ENCODE results near the gene DHX30. TPM values are rescaled to one million over a fixed set of nuclear protein-coding genes. Genes with fewer than 3 reads are reported as not detected.
"Not testable (repeated sequence)": the region's sequence is repeated elsewhere in the genome, so short reads cannot be mapped to it uniquely, and the experiment has no call there.

DHX30 gene
- polyA plus RNA-seq, 1 donor: 44.5 TPM

DNA sequence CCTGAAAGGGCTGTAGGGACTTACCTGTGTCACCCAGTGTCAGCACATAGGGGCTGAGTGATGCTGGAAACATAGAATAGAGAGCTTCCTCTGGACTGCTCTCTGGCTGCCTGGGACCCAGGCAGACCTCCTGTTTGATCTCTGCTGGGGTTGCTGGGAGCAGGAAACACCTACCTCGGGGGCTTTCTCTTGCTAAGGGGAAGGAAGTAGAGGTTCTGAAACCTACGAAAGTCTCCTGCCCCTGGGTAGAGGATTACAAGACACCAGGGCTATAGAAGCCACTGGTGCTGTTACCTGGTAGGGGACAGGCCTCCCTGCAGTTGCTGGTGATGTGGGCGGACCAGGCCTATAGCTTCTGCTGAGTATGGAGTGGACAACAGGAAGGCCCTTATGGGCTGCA, 81.7 kb downstream of the DHX30 start:
- no peaks in the 10 kb centered on the region for H3K4me1 ChIP-seq (ENCODE audit: control insufficient read depth, insufficient read depth, low read length)
- H3K27me3 ChIP-seq (ENCODE audit: control insufficient read depth, insufficient read depth, low read length): no peaks in the 10 kb centered on the region
- DNase-seq: no peak
- peaks cover 7% of the 10 kb centered on the region for H3K9me3 ChIP-seq (ENCODE audit: control insufficient read depth, low read depth, low read length)
- no peak overlapping the region for H3K4me3 ChIP-seq (ENCODE audit: low read length)
- no peak overlapping the region for H3K27ac ChIP-seq (ENCODE audit: low read length)
- WGBS (ENCODE audit: insufficient coverage, low lambda C conversion rate): no CpG with 5 or more reads among the region's 3 CpGs
- peaks cover 5% of the 10 kb centered on the region for H3K36me3 ChIP-seq (ENCODE audit: control insufficient read depth, insufficient read depth, low read length)

DNA sequence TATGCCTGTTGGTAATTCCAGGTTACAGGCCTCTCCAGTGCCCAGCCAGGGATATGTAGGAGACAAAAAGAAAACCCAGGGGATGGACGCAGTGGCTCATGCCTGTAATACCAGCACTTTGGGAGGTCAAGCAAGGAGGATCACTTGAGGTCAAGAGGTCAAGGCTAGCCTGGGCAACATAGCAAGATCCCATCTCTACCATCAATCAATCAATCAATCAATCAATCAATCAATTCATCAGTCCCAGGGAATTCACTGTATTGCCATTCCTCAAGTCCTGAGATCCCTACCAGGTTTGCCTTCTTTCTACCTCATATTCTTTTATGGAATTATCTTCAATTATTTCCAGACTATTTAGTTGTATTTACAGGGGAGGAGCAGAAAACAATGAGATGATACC, 82.2 kb downstream of the DHX30 start:
- no peak for DNase-seq
- no CpG with 5 or more reads among the region's 1 CpG for WGBS (ENCODE audit: insufficient coverage, low lambda C conversion rate)
- Histone ChIP-seq H3K36me3 (ENCODE audit: control insufficient read depth, insufficient read depth, low read length) (peaks cover 6% of the 10 kb centered on the region), H3K4me1 (ENCODE audit: control insufficient read depth, insufficient read depth, low read length) (no peaks in the 10 kb centered on the region), H3K27ac (ENCODE audit: low read length) (no peak overlapping the region), H3K27me3 (ENCODE audit: control insufficient read depth, insufficient read depth, low read length) (no peaks in the 10 kb centered on the region), H3K9me3 (ENCODE audit: control insufficient read depth, low read depth, low read length) (peaks cover 7% of the 10 kb centered on the region), H3K4me3 (ENCODE audit: low read length) (no peak overlapping the region)

DNA sequence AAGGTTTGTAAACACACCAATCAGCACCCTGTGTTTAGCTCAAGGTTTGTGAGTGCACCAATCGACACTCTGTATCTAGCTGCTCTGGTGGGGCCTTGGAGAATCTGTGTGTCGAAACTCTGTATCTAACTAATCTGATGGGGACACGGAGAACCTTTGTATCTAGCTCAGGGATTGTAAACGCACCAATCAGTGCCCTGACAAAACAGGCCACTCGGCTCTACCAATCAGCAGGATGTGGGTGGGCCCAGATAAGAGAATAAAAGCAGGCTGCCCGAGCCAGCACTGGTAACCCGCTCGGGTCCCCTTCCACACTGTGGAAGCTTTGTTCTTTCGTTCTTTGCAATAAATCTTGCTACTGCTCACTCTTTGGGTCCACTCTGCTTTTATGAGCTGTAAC, 85.1 kb downstream of the DHX30 start:
- not testable (repeated sequence) for H3K27ac ChIP-seq (ENCODE audit: low read length); H3K27me3 ChIP-seq (ENCODE audit: control insufficient read depth, insufficient read depth, low read length); DNase-seq; H3K4me1 ChIP-seq (ENCODE audit: control insufficient read depth, insufficient read depth, low read length); H3K9me3 ChIP-seq (ENCODE audit: control insufficient read depth, low read depth, low read length); H3K4me3 ChIP-seq (ENCODE audit: low read length)
- no CpG with 5 or more reads among the region's 9 CpGs for WGBS (ENCODE audit: insufficient coverage, low lambda C conversion rate)
- H3K36me3 ChIP-seq (ENCODE audit: control insufficient read depth, insufficient read depth, low read length): peaks cover 25% of the 10 kb centered on the region

DNA sequence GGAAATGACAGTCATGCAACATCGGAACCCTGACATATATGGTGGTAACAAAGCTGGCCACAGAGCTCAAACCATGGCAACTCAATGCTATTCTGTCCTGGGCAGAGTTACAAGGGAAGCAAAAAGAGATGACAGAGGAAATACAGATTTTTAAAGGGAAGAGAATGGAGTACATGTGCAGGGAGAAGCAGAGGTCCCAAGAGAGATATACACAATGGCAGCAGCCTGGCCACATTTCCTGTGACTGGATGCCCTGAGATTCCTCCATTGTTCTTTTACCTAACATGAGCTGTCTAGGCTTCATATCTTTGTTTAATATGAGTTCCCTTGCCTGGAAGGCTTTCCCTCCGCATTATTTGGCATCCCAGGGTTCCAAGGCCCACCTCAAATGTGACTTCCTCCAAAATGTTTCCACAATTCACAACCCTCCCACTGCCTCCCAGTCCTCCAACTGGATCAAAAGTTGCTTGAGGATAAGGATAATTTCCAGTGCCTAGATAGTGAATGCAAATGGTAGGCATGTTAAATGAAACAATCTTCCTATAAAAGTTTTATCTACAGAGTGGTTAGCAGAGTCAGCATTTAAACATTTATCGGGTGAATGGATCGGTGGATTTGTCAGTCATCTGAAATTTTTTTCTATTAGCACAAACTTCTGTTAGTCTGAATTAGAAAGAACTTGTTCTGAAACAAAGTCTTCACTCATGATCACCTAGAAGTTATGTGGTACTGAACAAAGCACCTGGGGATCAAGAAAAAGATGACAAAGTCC, 86.2 kb downstream of the DHX30 start:
- no peak overlapping the region for H3K27ac ChIP-seq (ENCODE audit: low read length)
- 100% methylated on average over 3 of the region's 4 CpGs for WGBS (ENCODE audit: insufficient coverage, low lambda C conversion rate)
- DNase-seq: no peak
- peaks cover 25% of the 10 kb centered on the region for H3K36me3 ChIP-seq (ENCODE audit: control insufficient read depth, insufficient read depth, low read length)
- H3K4me3 ChIP-seq (ENCODE audit: low read length): no peak overlapping the region
- H3K4me1 ChIP-seq (ENCODE audit: control insufficient read depth, insufficient read depth, low read length): no peaks in the 10 kb centered on the region
- peaks cover 7% of the 10 kb centered on the region for H3K9me3 ChIP-seq (ENCODE audit: control insufficient read depth, low read depth, low read length)
- no peaks in the 10 kb centered on the region for H3K27me3 ChIP-seq (ENCODE audit: control insufficient read depth, insufficient read depth, low read length)

DNA sequence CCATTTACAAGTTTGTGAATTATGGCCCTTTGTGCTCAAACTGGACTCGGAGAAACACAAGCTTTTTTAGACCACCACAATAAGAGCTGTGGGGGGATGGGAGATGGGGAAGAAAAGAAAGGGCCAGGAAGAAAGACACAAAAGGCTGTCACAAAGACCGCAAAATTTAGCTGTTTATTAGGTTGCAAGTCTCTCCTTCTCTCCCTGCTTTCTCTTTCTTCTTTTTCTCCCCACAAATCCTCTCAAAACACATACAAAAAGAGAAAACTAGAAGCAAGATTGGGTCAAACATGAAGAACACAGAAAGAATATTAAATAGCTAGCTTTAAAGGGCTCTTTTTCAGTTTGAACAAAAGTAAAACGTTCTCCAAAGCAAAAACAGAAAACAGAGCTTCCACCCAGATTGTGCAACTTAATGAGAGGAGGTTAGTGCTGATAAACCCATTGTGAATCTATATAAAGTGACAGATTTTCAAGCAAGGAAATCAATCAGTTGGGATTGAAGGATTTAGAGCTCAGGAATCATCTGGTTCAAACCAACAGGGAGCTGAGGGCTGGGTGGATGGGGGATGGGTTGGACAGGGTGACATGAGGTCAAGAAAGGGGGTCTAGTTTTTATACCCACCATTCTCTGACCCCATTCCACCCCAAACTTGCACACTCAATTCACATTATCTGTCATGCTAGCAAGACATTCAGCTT, 87.3 kb downstream of the DHX30 start:
- Histone ChIP-seq H3K27ac (ENCODE audit: low read length) (no peak overlapping the region), H3K4me3 (ENCODE audit: low read length) (no peak overlapping the region), H3K4me1 (ENCODE audit: control insufficient read depth, insufficient read depth, low read length) (no peaks in the 10 kb centered on the region), H3K36me3 (ENCODE audit: control insufficient read depth, insufficient read depth, low read length) (peaks cover 23% of the 10 kb centered on the region), H3K9me3 (ENCODE audit: control insufficient read depth, low read depth, low read length) (peaks cover 5% of the 10 kb centered on the region), H3K27me3 (ENCODE audit: control insufficient read depth, insufficient read depth, low read length) (no peaks in the 10 kb centered on the region)
- 100% methylated on average over 1 of the region's 3 CpGs for WGBS (ENCODE audit: insufficient coverage, low lambda C conversion rate)
- no peak for DNase-seq

DNA sequence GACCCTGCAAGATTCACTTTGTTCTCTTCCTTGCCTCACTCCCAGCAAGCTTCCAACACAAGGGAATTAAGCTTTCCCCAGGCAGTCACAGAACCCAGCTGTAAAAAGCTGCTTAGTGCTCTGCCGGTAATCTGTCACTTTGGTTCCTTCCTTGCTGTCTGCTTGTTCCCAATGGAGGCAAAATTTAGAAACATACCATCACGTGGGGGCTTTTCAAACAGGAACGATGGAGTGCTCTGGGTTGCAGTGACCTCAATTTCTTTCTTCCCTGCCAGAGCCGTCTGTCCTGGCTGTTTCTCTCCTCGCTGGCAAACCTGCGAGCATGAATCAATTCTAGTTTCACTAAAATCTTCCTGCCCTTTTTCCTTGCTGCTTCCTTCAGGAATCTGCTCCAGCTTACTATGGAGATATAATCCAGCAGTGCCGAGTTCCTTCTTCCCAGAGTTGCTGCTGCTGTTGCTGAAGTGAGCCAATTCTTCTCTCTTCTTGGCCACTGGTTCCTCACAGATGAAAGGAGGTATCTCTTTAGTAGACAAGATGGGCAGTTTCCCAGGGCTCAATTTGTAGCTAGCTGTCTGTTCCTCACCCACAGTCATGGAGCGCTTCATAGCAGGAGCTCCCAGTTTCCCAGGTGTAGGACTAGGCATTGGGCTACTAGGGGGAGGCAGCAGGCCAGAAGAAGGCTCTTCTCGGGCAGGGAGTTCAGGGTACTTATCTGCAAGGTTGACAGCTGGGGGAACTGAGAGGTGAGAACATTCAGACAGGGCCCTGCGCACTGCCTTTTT, 88.1 kb downstream of the DHX30 start:
- no CpG with 5 or more reads among the region's 10 CpGs for WGBS (ENCODE audit: insufficient coverage, low lambda C conversion rate)
- H3K27me3 ChIP-seq (ENCODE audit: control insufficient read depth, insufficient read depth, low read length): no peaks in the 10 kb centered on the region
- no peak overlapping the region for H3K4me3 ChIP-seq (ENCODE audit: low read length)
- H3K9me3 ChIP-seq (ENCODE audit: control insufficient read depth, low read depth, low read length): peaks cover 5% of the 10 kb centered on the region
- DNase-seq: peak; percentile 30 to 35
- no peaks in the 10 kb centered on the region for H3K4me1 ChIP-seq (ENCODE audit: control insufficient read depth, insufficient read depth, low read length)
- H3K27ac ChIP-seq (ENCODE audit: low read length): peak overlapping the region; percentile 40
- peaks cover 25% of the 10 kb centered on the region for H3K36me3 ChIP-seq (ENCODE audit: control insufficient read depth, insufficient read depth, low read length)

DNA sequence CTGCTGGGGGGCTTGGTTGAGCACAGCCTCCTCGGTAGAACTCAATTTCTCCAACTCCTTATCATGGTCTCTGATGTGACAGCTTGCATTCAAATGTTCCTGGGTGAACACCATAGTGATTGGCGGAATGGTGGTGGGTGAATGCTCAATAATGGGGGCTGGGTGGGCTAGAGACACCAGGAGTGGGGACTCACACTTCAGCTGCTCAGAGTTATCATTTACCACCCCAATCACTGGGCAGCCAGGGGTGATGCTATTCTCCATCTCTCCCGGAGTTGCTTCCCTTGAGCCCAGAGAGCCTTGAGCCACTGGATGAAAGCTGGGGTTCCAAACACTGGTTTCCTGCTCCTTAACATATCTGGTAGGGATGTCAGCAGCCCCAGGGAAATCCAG, 88.7 kb downstream of the DHX30 start:
- Histone ChIP-seq H3K27ac (ENCODE audit: low read length) (peak overlapping the region; percentile 40), H3K4me3 (ENCODE audit: low read length) (no peak overlapping the region), H3K9me3 (ENCODE audit: control insufficient read depth, low read depth, low read length) (peaks cover 5% of the 10 kb centered on the region), H3K4me1 (ENCODE audit: control insufficient read depth, insufficient read depth, low read length) (no peaks in the 10 kb centered on the region), H3K36me3 (ENCODE audit: control insufficient read depth, insufficient read depth, low read length) (peaks cover 25% of the 10 kb centered on the region), H3K27me3 (ENCODE audit: control insufficient read depth, insufficient read depth, low read length) (no peaks in the 10 kb centered on the region)
- WGBS (ENCODE audit: insufficient coverage, low lambda C conversion rate): no CpG with 5 or more reads among the region's 3 CpGs
- no peak for DNase-seq

DNA sequence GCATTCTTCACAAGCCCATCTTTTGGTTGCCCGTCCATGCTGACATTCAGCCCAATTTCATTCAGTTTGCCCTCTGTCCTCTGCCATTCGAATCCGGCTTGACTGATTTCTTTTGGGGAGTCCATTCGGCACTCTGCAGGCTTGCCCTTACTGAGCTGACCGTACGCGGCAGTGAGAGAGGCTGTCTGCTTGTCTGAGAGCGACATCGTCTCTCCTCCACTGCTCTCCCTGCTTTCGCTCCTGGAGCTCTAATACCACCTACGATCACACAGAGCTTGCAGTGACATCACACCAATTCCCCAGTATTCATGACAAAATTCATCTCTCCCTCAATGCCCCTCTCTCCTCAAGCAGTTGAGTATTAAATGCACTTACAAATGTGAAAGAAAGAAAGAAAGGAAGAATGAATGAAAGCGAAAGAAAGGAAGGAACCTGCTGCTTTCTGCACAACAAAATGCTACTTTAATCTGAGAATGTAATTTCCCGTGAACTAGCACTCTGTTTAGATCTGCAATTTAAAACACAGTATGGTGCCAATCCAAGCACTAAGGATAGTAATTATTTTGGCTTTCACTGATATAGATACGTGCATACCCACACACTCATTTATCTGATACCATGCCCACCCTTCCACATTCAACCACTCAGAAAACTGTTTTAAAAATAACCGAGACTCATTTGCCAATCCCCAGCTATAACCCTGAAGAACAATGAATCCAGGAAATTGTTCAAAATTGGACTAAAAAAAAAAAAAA, 89.5 kb downstream of the DHX30 start:
- H3K36me3 ChIP-seq (ENCODE audit: control insufficient read depth, insufficient read depth, low read length): peaks cover 25% of the 10 kb centered on the region
- 94% methylated on average over 3 of the region's 15 CpGs for WGBS (ENCODE audit: insufficient coverage, low lambda C conversion rate)
- H3K4me3 ChIP-seq (ENCODE audit: low read length): no peak overlapping the region
- H3K27ac ChIP-seq (ENCODE audit: low read length): no peak overlapping the region
- H3K27me3 ChIP-seq (ENCODE audit: control insufficient read depth, insufficient read depth, low read length): no peaks in the 10 kb centered on the region
- no peaks in the 10 kb centered on the region for H3K9me3 ChIP-seq (ENCODE audit: control insufficient read depth, low read depth, low read length)
- no peak for DNase-seq
- H3K4me1 ChIP-seq (ENCODE audit: control insufficient read depth, insufficient read depth, low read length): no peaks in the 10 kb centered on the region

DNA sequence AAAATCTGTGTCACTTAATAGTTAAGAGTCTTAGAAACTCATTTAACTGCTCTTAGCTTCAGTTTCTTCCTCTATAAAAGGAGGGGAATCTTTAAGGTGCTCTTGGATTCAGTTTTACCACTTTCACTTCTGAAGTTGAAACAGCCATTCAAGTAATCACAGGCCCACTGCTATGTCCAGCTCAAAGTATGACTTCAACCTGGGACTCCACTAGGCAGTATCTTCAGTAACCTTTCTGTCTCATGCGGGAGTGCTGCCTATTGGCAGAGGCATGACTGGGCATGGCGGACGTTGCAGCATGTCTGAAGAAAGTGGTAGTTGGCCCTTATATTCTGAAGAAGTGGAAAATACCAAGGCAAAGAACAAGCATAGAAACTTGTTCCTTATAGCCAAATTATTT, 92.3 kb downstream of the DHX30 start:
- peaks cover 21% of the 10 kb centered on the region for H3K36me3 ChIP-seq (ENCODE audit: control insufficient read depth, insufficient read depth, low read length)
- no CpG with 5 or more reads among the region's 3 CpGs for WGBS (ENCODE audit: insufficient coverage, low lambda C conversion rate)
- no peaks in the 10 kb centered on the region for H3K9me3 ChIP-seq (ENCODE audit: control insufficient read depth, low read depth, low read length)
- H3K4me1 ChIP-seq (ENCODE audit: control insufficient read depth, insufficient read depth, low read length): peaks cover 5% of the 10 kb centered on the region
- no peak overlapping the region for H3K4me3 ChIP-seq (ENCODE audit: low read length)
- no peaks in the 10 kb centered on the region for H3K27me3 ChIP-seq (ENCODE audit: control insufficient read depth, insufficient read depth, low read length)
- no peak overlapping the region for H3K27ac ChIP-seq (ENCODE audit: low read length)
- no peak for DNase-seq

DNA sequence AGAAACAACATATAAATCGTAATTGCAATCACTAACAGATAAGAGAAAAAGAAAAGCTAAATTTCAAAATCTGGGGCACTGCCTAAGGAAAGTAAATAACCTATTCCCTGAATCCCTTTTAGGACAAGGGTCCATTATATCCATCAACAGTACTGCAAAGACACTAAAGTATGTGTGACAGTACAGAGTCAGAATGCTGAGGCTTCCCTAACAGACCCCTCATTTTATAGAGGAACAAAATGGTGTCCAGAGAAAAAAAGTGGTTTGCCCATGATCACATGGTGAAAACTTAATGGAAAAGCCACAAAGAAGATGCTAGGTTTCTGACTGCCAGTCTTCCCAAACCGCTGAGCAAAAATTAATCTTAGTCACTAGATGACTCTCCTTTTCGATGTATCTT, 93.8 kb downstream of the DHX30 start:
- H3K36me3 ChIP-seq (ENCODE audit: control insufficient read depth, insufficient read depth, low read length): peaks cover 10% of the 10 kb centered on the region
- WGBS (ENCODE audit: insufficient coverage, low lambda C conversion rate): no CpG with 5 or more reads among the region's 3 CpGs
- H3K27ac ChIP-seq (ENCODE audit: low read length): no peak overlapping the region
- H3K4me1 ChIP-seq (ENCODE audit: control insufficient read depth, insufficient read depth, low read length): peaks cover 5% of the 10 kb centered on the region
- no peak overlapping the region for H3K4me3 ChIP-seq (ENCODE audit: low read length)
- no peaks in the 10 kb centered on the region for H3K9me3 ChIP-seq (ENCODE audit: control insufficient read depth, low read depth, low read length)
- DNase-seq: no peak
- H3K27me3 ChIP-seq (ENCODE audit: control insufficient read depth, insufficient read depth, low read length): no peaks in the 10 kb centered on the region

Measured in large intestine (tissue), 3 donors.